Measurements from ENCODE around the gene DBN1. TPM values are rescaled to one million over a fixed set of nuclear protein-coding genes. Genes with fewer than 3 reads are reported as not detected.
A peak's percentile ranks its signal among the peaks of the same experiment; 100 is the strongest.

DBN1 gene
- total RNA-seq, 2 donors from 2014 or later = 9.3 to 18.8 TPM

- H3K27me3 ChIP-seq = no peaks in the 10 kb centered on the region
- H3K36me3 ChIP-seq = no peaks in the 10 kb centered on the region
- H3K4me1 ChIP-seq = peaks cover 7% of the 10 kb centered on the region
- H3K9ac ChIP-seq (ENCODE audit: low read depth in 2 of 2, low read length in 2 of 2) = peak overlapping the region; percentile 74 to 82
- H3K4me3 ChIP-seq = peak overlapping the region; percentile 52
- intact Hi-C loops (cut with DNase I) = loop anchor here (2.0 to 5.0 kb wide), 2 partner anchors 46 to 65 kb away; no protein-coding TSS in a partner anchor
- DNase-seq = peak; percentile 98
- TF ChIP-seq CTCF (IDR thresholded peaks at IDR 0.05) = peak; percentile 93
- H3K9me3 ChIP-seq = no peaks in the 10 kb centered on the region
- peak overlapping the region; percentile 82 for H3K27ac ChIP-seq
Measured at GRCh38 chr5:177455661-177456590, 17.5 kb downstream of the DBN1 start.

GRCh38 chr5:177455036-177455660 lies 18.3 kb downstream of the DBN1 start:
- Histone ChIP-seq H3K9me3 (no peaks in the 10 kb centered on the region), H3K27me3 (no peaks in the 10 kb centered on the region), H3K4me3 (peak overlapping the region; percentile 52), H3K36me3 (no peaks in the 10 kb centered on the region), H3K4me1 (peaks cover 7% of the 10 kb centered on the region), H3K27ac (peak overlapping the region; percentile 82), H3K9ac (ENCODE audit: low read depth in 2 of 2, low read length in 2 of 2) (peak overlapping the region; percentile 74 to 82)
- TF ChIP-seq CTCF (IDR thresholded peaks at IDR 0.05) = peak; percentile 67
- intact Hi-C loops (cut with DNase I) = loop anchor here (2.0 to 5.0 kb wide), 2 partner anchors 47 to 64 kb away; no protein-coding TSS in a partner anchor
- DNase-seq = peak; percentile 92

GRCh38 chr5:177454397-177455035 lies 18.9 kb downstream of the DBN1 start:
- Histone ChIP-seq H3K9ac (ENCODE audit: low read depth in 2 of 2, low read length in 2 of 2) (peak overlapping the region; percentile 74 to 82), H3K4me1 (peaks cover 7% of the 10 kb centered on the region), H3K4me3 (peak overlapping the region; percentile 52), H3K9me3 (no peaks in the 10 kb centered on the region), H3K27ac (peak overlapping the region; percentile 82), H3K36me3 (no peaks in the 10 kb centered on the region), H3K27me3 (no peaks in the 10 kb centered on the region)
- peak; percentile 84 for TF ChIP-seq CTCF (IDR thresholded peaks at IDR 0.05)
- intact Hi-C loops (cut with DNase I) = loop anchor here (2.0 to 5.0 kb wide), 3 partner anchors 48 to 137 kb away; no protein-coding TSS in a partner anchor
- peak; percentile 95 for DNase-seq

GRCh38 chr5:177453852-177454396 lies 19.5 kb downstream of the DBN1 start:
- TF ChIP-seq CTCF (IDR thresholded peaks at IDR 0.05) = no peak
- intact Hi-C loops (cut with DNase I) = loop anchor here (2.0 to 5.0 kb wide), 2 partner anchors 63 to 137 kb away; no protein-coding TSS in a partner anchor
- Histone ChIP-seq H3K9me3 (no peaks in the 10 kb centered on the region), H3K27me3 (no peaks in the 10 kb centered on the region), H3K4me3 (peak overlapping the region; percentile 52), H3K9ac (ENCODE audit: low read depth in 2 of 2, low read length in 2 of 2) (peak overlapping the region in 1 of 2 donors; percentile 61), H3K27ac (peak overlapping the region; percentile 12), H3K4me1 (peaks cover 7% of the 10 kb centered on the region), H3K36me3 (no peaks in the 10 kb centered on the region)
- DNase-seq = no peak
